SHP77 treated with DMSO at 0.1 percent for 48 hours (cell line): ENCODE data around the gene ANO10.
"Not testable (repeated sequence)": the region's sequence is repeated elsewhere in the genome, so short reads cannot be mapped to it uniquely, and the experiment has no call there.

Experiments
- DNase-seq: peaks from one replicate; lab custom pipeline; 2025; lab: John Stamatoyannopoulos, UW

The ANO10 gene

GRCh38 chr3:43621656-43622432, at the start of gene ANO10:
TSS of gene ANO10 (minus strand) at chr3:43622011. CDS start at chr3:43605852, 16,159 bp downstream.
- peak; percentile 97 for DNase-seq

GRCh38 chr3:43670635-43671522, 49.1 kb upstream of the ANO10 start:
- DNase-seq = no peak

- DNase-seq = not testable (repeated sequence)
Measured at GRCh38 chr3:43665011-43665410, 43.2 kb upstream of the ANO10 start.

GRCh38 chr3:43661376-43661775, 39.6 kb upstream of the ANO10 start:
- DNase-seq = not testable (repeated sequence)

- no peak for DNase-seq
Measured at GRCh38 chr3:43659250-43659880, 37.6 kb upstream of the ANO10 start.

- DNase-seq = not testable (repeated sequence)
Measured at GRCh38 chr3:43656390-43656789, 34.6 kb upstream of the ANO10 start.

DNA sequence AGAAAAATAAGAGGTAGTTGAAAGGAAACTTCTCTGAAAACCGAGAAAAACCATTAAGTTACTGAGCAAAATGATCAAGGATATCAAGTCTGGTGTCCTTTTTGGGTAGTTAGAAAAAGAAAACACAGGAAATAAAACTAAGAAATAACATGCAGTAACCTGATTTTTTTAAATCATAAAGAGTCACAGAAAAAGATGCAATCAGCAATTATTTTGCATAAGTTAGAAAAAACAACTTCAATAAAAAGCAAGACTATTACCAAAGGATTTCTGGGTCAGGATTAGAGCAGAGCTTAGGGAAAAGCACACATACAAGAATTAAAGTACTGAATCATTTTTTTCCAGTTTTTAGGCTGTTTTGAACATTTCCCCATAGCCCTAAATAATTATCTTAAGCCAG, 28.5 kb upstream of the ANO10 start:
- DNase-seq = no peak

- DNase-seq = no peak
Measured at GRCh38 chr3:43649365-43649968, 27.7 kb upstream of the ANO10 start.

GRCh38 chr3:43648957-43649356, 27.1 kb upstream of the ANO10 start:
- DNase-seq = no peak

- no peak for DNase-seq
Measured at GRCh38 chr3:43647331-43648166, 25.7 kb upstream of the ANO10 start.

DNA sequence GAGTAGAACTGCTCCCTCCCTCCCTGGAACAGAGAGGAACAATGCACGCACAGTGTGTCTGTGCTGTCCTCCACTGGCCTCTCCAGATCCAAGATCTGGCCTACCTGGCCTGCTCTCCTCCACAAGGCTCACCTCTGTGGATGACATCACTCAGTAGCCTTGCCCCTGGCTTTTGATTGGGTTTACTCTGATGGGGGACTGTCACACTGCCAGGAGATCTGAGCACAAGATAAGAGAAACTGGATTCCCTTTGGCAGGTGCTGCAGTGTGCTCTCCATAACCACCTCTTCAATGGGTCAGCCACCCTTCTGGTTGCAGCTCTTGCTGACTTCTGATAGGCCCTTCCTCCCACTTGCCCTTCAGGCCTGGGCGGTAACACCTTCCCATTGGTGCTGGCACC, 22.6 kb upstream of the ANO10 start:
- DNase-seq = peak; percentile 15

GRCh38 chr3:43641306-43642114, 19.7 kb upstream of the ANO10 start:
- no peak for DNase-seq

DNA sequence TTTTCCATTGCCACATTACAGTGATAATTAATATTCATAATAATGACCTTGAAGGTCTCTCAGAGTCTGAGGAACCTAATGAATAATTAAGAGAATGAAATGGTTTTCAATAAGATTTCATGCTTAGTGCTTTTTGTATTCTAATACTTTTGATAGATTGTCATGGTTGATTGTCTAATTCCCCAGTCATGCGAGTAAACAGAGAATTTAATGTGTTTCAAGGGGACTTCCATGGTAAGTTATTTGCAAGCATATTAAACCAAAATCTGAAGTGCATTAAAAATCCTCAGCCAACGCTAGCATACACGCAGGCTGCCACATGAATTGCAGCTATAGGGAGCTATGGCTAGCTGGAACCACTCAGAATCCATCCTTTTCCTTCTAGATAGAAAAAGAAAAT, 18.9 kb upstream of the ANO10 start:
- DNase-seq = no peak

- peak; percentile 10 for DNase-seq
Measured at GRCh38 chr3:43638594-43639447, 17.0 kb upstream of the ANO10 start.

DNA sequence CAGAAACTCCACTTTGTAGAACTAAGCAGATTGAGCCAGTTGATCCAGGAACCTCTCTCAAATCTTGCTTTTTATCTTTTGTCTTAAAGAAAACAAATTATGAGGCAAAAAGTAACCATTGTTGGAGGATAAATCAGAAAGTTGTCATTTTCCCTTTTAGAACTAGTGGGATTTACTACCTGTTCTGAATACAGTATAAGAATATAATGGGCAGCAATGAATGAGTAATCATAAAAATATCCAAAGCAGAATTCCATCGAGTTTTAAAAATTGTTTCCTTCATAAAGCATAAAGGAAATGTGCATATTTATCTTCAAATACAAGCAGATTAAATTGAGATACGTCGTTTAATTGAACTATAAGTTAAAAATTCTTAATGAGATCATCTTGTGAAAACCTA, 15.9 kb upstream of the ANO10 start:
- DNase-seq = no peak

DNA sequence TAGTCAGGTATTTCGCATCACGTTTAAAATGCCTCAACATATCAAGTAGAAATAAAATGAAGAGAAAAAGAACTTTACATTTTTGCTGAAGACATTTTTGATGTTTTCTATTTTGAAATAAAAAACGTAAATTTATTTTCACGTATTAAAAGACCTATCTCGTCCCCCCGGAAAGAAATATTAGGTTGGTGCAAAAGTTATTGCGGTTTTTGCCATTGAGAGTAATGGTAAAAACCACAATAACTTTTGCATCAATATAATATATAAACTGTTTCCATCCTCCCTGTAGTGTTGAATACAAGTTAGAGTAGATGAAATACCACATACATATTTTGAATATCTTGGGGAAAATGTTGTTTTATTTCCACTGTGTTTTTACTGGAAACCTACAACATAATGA, 11.2 kb upstream of the ANO10 start:
- no peak for DNase-seq

DNA sequence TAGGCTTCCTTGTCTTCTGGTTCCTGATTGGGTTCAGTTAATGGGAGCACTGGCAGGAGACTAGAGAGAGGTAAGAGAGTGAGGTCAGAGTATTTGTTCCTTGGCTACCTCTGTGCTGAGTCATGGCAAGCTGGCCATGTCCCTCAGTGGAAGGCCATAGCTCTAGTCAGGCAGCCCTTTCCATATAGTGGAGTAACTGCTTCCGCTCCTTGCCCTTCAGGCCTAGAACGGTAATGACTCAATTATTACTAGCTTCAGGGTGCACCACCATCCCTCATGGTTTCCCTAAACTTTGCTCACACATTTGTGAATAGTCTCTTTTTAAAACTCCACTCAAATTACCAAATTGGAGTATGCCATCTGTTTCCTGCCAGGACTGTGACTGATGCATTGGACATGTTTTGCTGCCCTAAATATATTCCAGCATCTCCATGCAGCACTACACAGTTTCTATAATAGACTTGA, 10.5 kb upstream of the ANO10 start:
- DNase-seq = no peak

GRCh38 chr3:43629741-43630140, 7.9 kb upstream of the ANO10 start:
- DNase-seq = no peak

DNA sequence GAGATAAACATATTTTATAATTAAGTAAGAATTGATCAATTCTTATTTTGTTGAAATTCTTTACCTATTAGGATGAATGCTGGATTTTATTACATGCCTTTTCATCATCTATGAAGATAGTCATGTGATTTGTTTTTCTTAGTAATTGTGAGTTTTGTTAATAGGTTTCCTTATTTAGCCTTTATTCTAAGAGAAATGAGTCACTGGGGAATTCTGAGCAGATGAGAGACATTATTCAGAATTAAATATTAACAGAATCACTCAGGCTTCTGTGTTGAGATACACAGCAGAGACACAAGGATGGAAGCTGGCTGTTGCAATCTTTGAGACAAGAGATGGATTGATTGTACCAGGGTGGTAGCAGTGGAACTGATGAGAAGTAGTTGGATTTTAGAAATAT, 7.4 kb upstream of the ANO10 start:
- DNase-seq = no peak
